ENCODE results near the gene ZBTB17. TPM values are rescaled to one million over a fixed set of nuclear protein-coding genes. Genes with fewer than 3 reads are reported as not detected.

ZBTB17 gene
- total and polyA plus RNA-seq, 2 experiments from 2014 or later, result 21.9 to 26.6 TPM

DNA sequence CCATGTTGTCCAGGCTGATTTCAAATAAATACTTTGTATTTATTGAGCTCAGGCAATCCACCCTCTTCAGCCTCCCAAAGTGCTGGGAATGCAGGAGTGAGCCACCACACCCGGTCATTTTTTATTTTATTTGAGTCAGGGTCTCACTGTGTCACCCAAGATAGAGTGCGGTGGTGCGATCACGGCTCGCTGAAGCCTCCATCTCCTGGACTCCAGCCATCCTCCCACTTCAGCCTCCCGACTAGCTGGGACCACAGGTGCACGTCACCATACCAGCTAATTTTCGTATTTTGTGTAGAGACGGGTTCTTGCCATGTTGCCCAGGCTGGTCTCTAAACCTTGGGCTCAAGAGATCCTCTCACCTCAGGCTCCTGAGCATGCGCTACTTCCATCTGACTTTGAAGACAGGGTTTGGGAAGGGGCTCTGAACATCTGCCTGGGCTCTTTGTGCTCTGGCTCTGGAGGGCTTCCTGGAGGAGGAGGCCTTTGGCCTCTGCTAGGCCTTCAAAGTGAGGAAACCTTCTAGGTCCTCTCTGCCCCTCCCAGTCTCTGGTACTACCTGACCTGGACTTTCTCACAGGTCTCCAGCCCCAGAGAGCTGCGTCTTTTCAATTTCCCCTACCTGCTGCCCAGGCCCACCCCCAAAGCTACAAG, 36.2 kb upstream of the ZBTB17 start:
- H3K4me1 Mint-ChIP-seq, result peaks cover 46% of the 10 kb centered on the region
- H3K4me3 Mint-ChIP-seq, result peak overlapping the region; percentile 59; the same call in 2 of the 3 replicates
- H3K79me2 ChIP-seq (replicated peaks; ENCODE audit: insufficient read depth), result no peaks in the 10 kb centered on the region
- peak overlapping the region; percentile 61 for H3K4me3 ChIP-seq
- peaks cover 30% of the 10 kb centered on the region for H3K4me1 ChIP-seq (ENCODE audit: insufficient read depth)
- no peaks in the 10 kb centered on the region for H3K36me3 Mint-ChIP-seq (ENCODE audit: low read depth)
- H3K27me3 ChIP-seq (ENCODE audit: insufficient read depth), result no peaks in the 10 kb centered on the region
- ATAC-seq (no peak), DNase-seq (ENCODE audit: low spot score) (no peak)
- H3K27ac Mint-ChIP-seq, result no peak overlapping the region; the same call in 1 of the 2 replicates
- no peaks in the 10 kb centered on the region for H3K36me3 ChIP-seq (ENCODE audit: insufficient read depth)
- peak overlapping the region; percentile 83 for H3K4me2 ChIP-seq
- peaks cover 16% of the 10 kb centered on the region for H3K27me3 Mint-ChIP-seq (ENCODE audit: insufficient read depth, low read depth, poor library complexity)
- TF ChIP-seq EZH2phosphoT487 (IDR thresholded peaks at IDR 0.05; ENCODE audit: unreplicated experiment) (no peak), ZNF331 (CRISPR knock-in tag; IDR thresholded peaks at IDR 0.05; ENCODE audit: low read depth) (no peak), STAT1 (IDR thresholded peaks at IDR 0.05; ENCODE audit: unreplicated experiment) (no peak), POLR2AphosphoS5 (IDR thresholded peaks at IDR 0.05; ENCODE audit: low read depth) (no peak), NANOG (IDR thresholded peaks at IDR 0.05; ENCODE audit: borderline replicate concordance) (no peak), CREB1 (CRISPR knock-in tag; IDR thresholded peaks at IDR 0.05; ENCODE audit: low read depth) (no peak), EZH2 (IDR thresholded peaks at IDR 0.05; ENCODE audit: low read depth, unreplicated experiment) (no peak)
- TF ChIP-seq, protein P1, sequence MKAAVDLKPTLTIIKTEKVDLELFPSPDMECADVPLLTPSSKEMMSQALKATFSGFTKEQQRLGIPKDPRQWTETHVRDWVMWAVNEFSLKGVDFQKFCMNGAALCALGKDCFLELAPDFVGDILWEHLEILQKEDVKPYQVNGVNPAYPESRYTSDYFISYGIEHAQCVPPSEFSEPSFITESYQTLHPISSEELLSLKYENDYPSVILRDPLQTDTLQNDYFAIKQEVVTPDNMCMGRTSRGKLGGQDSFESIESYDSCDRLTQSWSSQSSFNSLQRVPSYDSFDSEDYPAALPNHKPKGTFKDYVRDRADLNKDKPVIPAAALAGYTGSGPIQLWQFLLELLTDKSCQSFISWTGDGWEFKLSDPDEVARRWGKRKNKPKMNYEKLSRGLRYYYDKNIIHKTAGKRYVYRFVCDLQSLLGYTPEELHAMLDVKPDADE (IDR thresholded peaks at IDR 0.05), result no peak
- TF ChIP-seq, protein P2, sequence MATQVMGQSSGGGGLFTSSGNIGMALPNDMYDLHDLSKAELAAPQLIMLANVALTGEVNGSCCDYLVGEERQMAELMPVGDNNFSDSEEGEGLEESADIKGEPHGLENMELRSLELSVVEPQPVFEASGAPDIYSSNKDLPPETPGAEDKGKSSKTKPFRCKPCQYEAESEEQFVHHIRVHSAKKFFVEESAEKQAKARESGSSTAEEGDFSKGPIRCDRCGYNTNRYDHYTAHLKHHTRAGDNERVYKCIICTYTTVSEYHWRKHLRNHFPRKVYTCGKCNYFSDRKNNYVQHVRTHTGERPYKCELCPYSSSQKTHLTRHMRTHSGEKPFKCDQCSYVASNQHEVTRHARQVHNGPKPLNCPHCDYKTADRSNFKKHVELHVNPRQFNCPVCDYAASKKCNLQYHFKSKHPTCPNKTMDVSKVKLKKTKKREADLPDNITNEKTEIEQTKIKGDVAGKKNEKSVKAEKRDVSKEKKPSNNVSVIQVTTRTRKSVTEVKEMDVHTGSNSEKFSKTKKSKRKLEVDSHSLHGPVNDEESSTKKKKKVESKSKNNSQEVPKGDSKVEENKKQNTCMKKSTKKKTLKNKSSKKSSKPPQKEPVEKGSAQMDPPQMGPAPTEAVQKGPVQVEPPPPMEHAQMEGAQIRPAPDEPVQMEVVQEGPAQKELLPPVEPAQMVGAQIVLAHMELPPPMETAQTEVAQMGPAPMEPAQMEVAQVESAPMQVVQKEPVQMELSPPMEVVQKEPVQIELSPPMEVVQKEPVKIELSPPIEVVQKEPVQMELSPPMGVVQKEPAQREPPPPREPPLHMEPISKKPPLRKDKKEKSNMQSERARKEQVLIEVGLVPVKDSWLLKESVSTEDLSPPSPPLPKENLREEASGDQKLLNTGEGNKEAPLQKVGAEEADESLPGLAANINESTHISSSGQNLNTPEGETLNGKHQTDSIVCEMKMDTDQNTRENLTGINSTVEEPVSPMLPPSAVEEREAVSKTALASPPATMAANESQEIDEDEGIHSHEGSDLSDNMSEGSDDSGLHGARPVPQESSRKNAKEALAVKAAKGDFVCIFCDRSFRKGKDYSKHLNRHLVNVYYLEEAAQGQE (IDR thresholded peaks at IDR 0.05; ENCODE audit: unreplicated experiment), result no peak
- TF ChIP-seq, protein P3, sequence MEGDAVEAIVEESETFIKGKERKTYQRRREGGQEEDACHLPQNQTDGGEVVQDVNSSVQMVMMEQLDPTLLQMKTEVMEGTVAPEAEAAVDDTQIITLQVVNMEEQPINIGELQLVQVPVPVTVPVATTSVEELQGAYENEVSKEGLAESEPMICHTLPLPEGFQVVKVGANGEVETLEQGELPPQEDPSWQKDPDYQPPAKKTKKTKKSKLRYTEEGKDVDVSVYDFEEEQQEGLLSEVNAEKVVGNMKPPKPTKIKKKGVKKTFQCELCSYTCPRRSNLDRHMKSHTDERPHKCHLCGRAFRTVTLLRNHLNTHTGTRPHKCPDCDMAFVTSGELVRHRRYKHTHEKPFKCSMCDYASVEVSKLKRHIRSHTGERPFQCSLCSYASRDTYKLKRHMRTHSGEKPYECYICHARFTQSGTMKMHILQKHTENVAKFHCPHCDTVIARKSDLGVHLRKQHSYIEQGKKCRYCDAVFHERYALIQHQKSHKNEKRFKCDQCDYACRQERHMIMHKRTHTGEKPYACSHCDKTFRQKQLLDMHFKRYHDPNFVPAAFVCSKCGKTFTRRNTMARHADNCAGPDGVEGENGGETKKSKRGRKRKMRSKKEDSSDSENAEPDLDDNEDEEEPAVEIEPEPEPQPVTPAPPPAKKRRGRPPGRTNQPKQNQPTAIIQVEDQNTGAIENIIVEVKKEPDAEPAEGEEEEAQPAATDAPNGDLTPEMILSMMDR (conservative IDR thresholded peaks at IDR 0.05; ENCODE audit: low read depth in 2 of 2), result no peak
- no peaks in the 10 kb centered on the region for H3K9me3 Mint-ChIP-seq
- peaks cover 6% of the 10 kb centered on the region; the same call in 1 of the 2 replicates for H3F3A ChIP-seq (replicated peaks; ENCODE audit: low read depth)
- H2AFZ ChIP-seq, result peak overlapping the region; percentile 87; the same call in 1 of the 2 replicates
- no peaks in the 10 kb centered on the region for H4K20me1 ChIP-seq (replicated peaks; ENCODE audit: insufficient read depth)
- H3K27ac ChIP-seq (ENCODE audit: low read depth), result peak overlapping the region; percentile 87
- H3K9me2 ChIP-seq (ENCODE audit: insufficient read depth), result no peaks in the 10 kb centered on the region

Data from GM23338 (cell line).